Regular cardiac myocyte (primary cell): ENCODE data around the gene TRMO. TPM values are rescaled to one million over a fixed set of nuclear protein-coding genes. Genes with fewer than 3 reads are reported as not detected.

Experiments
- total RNA-seq: library from RNA; depleted of rRNA; stranded (reverse); fragments of >200 nt; gene quantifications from 2 replicates; pipeline ENCODE4 v1.2.3, GENCODE V29; 2014

TRMO gene, protein sequence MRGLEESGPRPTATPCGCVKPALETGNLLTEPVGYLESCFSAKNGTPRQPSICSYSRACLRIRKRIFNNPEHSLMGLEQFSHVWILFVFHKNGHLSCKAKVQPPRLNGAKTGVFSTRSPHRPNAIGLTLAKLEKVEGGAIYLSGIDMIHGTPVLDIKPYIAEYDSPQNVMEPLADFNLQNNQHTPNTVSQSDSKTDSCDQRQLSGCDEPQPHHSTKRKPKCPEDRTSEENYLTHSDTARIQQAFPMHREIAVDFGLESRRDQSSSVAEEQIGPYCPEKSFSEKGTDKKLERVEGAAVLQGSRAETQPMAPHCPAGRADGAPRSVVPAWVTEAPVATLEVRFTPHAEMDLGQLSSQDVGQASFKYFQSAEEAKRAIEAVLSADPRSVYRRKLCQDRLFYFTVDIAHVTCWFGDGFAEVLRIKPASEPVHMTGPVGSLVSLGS
- total RNA-seq, result 10.7 and 17.3 TPM in 2 replicates

DNA sequence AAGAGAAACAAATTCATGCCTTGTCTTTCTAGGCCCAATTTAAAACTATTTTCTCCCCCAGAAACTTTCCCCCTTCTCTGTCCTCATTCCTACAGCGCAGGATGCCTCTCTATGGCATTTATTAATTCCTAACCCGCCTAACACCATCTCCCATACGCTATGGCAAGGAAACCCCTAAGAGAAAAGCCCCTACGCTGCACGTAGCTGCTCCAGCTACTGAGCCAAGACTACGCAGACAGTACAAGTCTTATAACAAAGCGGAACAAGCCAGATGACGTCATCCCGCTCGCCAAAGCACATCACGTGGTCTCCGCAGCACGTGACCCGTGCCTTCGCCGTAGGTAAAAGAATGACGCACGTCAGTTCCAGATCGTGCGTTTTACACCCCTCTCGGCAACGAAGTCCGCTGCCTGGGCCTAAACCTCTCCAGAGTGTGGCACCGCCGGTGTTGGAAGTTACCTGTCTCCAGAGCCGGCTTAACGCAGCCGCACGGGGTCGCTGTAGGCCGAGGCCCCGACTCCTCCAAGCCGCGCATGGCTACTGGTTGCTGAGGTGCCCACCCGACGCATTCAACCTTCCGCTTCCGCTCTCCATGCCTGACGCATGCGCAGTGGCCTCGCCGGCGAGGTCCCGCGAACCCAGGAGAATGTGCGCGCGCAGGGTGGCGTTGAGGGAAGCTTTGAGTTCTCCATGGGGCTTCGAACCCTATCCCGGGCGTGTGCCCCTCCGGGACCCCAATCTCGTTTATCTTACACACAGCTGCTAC lies at the start of gene TRMO:
TRMO (minus strand) TSS at position 542 of the 766 bp plus-strand sequence; CDS start at position 535, 7 bp downstream.

DNA sequence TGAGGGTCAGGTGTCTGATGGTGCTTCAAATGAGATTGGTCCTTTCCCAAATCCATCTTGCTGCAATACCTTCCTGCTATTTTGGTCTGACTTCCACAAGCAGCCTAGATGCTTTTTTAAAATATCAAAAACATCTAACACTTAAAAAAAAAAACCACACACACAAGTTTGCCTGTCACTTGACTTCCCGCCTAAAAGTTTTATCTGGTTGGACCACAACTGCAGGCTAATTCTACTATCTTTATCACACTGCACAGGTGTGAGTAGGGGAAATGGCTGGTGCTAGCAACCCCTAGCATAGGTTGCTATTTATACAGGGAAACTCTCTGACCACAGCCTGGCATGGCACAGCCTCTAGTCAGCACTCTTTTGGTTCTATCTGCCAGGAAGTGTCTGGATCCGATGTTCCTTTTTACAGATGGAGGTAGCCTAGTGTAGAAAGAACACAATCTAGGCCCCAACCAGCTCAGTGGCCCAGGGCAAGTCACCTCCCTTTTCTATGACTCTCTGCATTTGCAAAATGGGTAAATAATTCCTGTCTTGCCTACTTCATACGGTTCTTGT lies 15.9 kb upstream of the TRMO start, which contains the start of gene HEMGN:
HEMGN (minus strand) TSS at position 92 of the 564 bp plus-strand sequence; CDS start at position 56, 36 bp downstream.

Other genes with a start within 250 kb of the TRMO start
- 4.2 and 4.8 TPM in 2 replicates for gene XPA, start 225.2 kb downstream of the TRMO start, total RNA-seq
- under 0.01 TPM in 2 replicates for gene FOXE1, start 69.3 kb downstream of the TRMO start, total RNA-seq
- gene HEMGN, start 15.7 kb upstream of the TRMO start, total RNA-seq, result not detected in 2 replicates
- 4.2 and 14.4 TPM in 2 replicates for gene ANP32B, start 60.8 kb upstream of the TRMO start, total RNA-seq
- gene NANS, start 134.2 kb upstream of the TRMO start, total RNA-seq, result 64.0 and 164 TPM in 2 replicates
- 1.4 and 3.6 TPM in 2 replicates for gene TRIM14, start 196.7 kb upstream of the TRMO start, total RNA-seq